GM18502 (cell line): ENCODE data around the gene NRM.
"Not testable (repeated sequence)": the region's sequence is repeated elsewhere in the genome, so short reads cannot be mapped to it uniquely, and the experiment has no call there.

Experiments used
- ATAC-seq: cut with Tn5 transposase; IDR thresholded peaks from one replicate; pipeline ENCODE4 v1.9.1; 2021; ENCODE audit warnings: mild to moderate bottlenecking; ENCODE audit not compliant: unreplicated experiment, poor library complexity

NRM gene

GRCh38 chr6:30721198-30722024 lies 30.6 kb upstream of the NRM start:
- ATAC-seq, result no peak

DNA sequence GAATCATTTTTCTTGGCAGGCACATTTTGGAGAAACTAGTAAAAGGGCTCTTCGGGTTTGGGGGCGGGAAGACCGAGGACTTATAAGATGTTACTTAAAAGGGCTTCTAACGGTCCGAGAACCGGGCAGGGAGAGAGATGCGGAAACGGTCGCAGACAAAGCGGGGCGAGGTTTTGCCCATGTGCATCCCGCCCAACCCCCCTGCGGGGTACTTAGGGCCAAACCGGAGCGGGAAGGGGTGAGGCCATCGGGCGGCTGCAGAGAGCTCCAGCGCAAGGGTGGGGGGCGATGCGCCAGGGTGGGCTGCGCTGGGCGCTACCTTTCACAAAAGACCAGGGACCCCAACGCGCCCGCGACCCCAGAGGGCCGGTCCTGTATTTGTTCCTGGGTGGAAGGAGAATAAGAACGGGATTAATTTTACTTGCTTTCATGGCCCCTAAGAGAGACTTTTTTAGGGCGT lies 30.0 kb upstream of the NRM start:
- ATAC-seq, result no peak

DNA sequence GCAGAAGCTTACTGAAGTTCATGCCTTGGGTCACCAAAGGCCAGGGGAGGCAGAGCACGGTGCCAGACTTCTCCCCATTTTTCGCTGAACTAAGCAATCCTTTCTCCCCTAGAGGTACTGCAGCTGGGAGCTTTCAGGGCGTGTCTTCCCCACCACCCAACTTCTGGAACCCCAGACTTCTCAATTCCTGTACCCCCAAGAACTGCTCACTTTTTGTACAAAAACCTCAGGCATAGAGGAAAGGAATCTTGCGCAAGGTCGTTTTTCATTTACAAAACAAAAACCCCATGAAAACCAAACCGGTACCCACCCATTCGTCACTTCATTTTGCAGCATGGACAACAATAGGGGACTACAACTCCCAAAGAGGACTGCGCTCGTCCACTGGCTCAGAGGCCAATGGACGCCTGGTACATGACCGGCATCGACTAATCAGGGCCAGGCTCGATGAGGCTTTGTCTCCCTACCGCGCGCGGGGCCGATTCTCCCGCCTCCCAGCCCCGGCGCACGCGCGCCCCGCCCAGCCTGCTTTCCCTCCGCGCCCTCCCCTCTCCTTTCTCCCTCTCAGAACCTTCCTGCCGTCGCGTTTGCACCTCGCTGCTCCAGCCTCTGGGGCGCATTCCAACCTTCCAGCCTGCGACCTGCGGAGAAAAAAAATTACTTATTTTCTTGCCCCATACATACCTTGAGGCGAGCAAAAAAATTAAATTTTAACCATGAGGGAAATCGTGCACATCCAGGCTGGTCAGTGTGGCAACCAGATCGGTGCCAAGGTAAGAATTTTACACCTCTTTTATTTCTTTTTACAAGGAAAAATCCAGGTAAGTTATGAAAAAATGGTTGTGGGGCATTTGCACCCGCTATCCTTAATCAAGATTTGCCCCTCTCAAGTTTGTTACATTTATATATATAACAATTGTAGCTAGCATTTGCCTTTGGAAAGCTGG lies 29.3 kb upstream of the NRM start, which contains the start of gene TUBB:
TSS of gene TUBB (plus strand) at position 562 of the 947 bp plus-strand sequence. CDS start at position 717, 155 bp downstream.
- peak; percentile 50 for ATAC-seq

- no peak for ATAC-seq
These were observed 28.6 kb upstream of the NRM start for GRCh38 chr6:30719356-30719755.

DNA sequence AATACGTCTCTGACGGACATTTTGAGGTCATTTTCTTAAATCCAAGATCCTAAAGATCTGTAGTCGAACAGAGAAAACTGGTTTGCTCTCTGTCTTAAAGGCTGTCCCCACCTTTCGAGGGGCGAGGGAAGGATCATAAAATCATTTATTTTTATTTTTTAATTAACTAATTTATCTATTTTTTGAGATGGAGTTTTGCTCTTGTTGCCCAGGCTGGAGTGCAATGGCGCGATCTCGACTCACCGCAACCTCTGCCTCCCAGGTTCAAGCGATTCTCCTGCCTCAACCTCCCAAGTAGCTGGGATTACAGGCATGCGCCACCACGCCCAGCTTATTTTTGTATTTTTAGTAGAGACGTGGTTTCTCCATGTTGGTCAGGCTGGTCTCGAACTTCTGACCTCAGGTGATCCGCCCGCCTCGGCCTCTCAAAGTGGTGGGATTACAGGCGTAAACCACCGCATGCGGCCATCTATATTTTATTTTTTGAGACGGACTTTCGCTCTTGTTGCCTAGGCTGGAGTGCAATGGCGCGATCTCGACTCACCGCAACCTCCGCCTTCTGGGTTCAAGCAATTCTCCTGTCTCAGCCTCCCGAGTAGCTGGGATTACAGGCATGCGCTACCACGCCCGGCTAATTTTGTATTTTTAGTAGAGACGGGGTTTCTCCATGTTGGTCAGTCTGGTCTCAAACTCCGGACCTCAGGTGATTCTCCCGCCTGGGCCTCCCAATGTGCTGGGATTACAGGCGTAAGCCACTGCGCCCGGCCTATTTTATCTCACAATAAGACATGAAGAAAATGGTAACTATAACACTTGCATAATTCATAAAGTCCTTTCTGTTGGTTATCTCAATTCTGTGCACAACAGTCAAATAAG lies 27.3 kb upstream of the NRM start:
- not testable (repeated sequence) for ATAC-seq

DNA sequence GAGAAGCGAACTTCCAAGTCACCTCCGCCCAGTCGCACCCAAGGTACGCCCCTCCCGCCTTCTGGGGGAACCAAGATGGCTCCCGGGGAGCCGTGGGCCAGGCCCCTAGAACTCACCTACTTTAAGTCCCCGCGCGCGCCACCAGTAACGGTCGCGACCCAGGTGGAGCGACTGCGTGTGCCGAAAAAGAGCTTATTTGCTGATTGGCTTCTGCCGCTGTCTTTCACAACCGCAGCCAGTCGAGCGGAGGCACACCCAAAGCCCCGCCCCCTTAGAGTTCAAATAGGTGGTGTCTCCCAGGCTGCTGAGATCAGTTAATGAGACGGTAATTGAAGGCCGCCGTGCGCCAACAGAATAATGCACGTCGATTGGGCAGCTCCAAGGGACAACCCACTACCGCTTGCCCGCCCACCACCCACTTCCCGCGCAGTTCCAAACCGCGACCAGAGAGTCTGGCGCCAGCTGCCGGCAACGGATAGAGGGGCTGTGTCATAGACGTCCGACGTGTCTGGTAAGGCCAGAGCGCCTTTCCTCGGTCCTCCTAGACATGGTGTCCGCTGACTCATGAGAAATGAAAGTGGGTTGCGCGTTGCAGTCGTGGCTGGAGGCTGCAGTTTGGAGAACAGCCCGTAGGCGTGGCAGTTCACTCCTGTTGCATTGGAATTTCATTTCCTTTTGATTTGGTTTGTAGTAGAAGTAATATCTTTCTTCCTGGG lies 26.5 kb upstream of the NRM start, which contains the start of gene MDC1:
TSS of gene MDC1 (minus strand) at position 153 of the 716 bp plus-strand sequence. CDS start 2,106 bp downstream, outside the sequence.
- ATAC-seq, result peak; percentile 69

DNA sequence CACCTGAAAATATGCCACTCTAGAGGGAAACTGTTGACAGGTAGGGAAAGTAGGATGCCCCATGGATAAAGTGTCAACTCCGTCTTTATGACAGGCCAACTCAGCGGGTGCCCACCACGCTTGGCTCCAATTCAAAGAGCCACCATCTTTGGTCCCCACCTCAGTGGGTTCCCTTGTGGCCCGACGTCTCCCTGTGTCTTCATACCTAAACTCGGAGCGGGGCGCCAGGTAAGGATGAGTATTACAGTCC lies 26.0 kb upstream of the NRM start:
- ATAC-seq, result no peak

GRCh38 chr6:30714263-30714662 lies 23.5 kb upstream of the NRM start:
- ATAC-seq, result no peak

DNA sequence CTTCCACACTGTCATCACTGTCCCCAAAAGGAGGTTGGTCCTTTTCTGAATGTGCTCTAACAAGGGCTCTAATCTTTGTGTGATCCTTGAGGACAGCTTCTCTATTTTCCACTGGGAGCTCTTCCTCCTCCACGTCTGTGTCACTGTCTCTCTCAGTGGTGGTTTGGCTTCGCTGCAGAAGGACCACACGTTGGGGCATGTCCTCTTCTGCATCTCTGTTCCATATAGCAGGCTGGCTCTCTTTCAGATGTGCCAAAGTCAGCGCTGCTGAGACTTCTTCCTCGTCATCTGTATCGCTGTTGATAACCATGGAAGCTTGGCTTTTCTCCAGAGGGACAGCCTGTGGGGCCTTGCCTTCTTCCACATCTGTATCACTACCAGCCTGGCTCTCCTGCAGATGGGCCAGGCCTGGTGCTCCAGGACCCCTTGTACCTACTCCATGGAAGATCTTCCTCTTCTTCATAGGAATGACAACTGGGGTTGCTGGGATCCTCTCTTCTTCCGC lies 21.7 kb upstream of the NRM start:
- no peak for ATAC-seq

GRCh38 chr6:30711758-30712380 lies 21.1 kb upstream of the NRM start:
- ATAC-seq, result no peak

GRCh38 chr6:30709101-30709868 lies 18.5 kb upstream of the NRM start:
- no peak for ATAC-seq

- ATAC-seq, result no peak
These were observed 16.6 kb upstream of the NRM start for GRCh38 chr6:30707281-30707850.

- no peak for ATAC-seq
These were observed 14.8 kb upstream of the NRM start for GRCh38 chr6:30705620-30706019.

GRCh38 chr6:30703821-30704220 lies 13.0 kb upstream of the NRM start:
- ATAC-seq, result no peak

GRCh38 chr6:30703011-30703410 lies 12.2 kb upstream of the NRM start:
- ATAC-seq, result no peak

- ATAC-seq, result no peak
These were observed 9.6 kb upstream of the NRM start for GRCh38 chr6:30700340-30700739.

DNA sequence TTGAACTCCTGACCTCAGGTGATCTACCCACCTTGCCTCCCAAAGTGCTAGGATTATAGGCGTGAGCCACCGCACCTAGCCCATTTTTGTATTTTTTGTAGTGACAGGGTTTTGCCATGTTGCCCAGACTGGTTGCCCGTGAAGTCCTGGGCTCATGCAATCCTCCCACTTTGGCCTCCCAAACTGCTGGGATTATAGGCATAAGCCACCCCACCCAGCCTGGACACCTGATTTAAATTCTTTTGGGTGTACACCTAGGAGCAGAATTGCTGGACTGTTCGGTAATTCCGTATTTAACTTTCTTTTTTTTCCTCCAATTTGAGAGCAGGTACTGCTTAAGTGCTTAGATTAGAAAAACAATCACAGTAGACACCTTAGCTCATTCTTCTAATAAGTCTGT lies 5.6 kb upstream of the NRM start:
- no peak for ATAC-seq
